Left lung (tissue), 10 donors: ENCODE data around the gene CHMP1A. TPM values are rescaled to one million over a fixed set of nuclear protein-coding genes. Genes with fewer than 3 reads are reported as not detected.

Experiments
- ATAC-seq: fragments of 200-7000 bp; cut with Tn5 transposase; one replicate; pipeline ENCODE4 v1.9.1; 2020; ENCODE audit warnings: moderate library complexity
- DNase-seq, 4 donors: peaks; one replicate each; pipeline ENCODE4 v3.0.0-alpha.2; 2013 to 2020
- H3K27ac ChIP-seq, 2 donors: fragments of 200-600 bp; sonication (generic) in 1 of 2; one replicate each; pipeline versions ENCODE4 v1.5.0 to v1.8.0; 2020 to 2021
- H3K27me3 ChIP-seq, 2 donors: fragments of 200-600 bp; sonication (generic) in 1 of 2; one replicate each; pipeline versions ENCODE4 v1.5.0 to v1.8.0; 2020 to 2021
- H3K36me3 ChIP-seq, 2 donors: fragments of 200-600 bp; sonication (generic) in 1 of 2; one replicate each; pipeline versions ENCODE4 v1.5.0 to v1.8.0; 2020 to 2021
- H3K4me1 ChIP-seq, 2 donors: fragments of 200-600 bp; one replicate each; pipeline ENCODE4 v1.8.0; 2021
- H3K4me3 ChIP-seq, 2 donors: fragments of 200-600 bp; sonication (generic) in 1 of 2; one replicate each; pipeline versions ENCODE4 v1.5.0 to v1.8.0; 2020 to 2021; ENCODE audit warnings: mild to moderate bottlenecking in 1 of 2
- H3K9me3 ChIP-seq, 2 donors: fragments of 200-600 bp; sonication (generic) in 1 of 2; one replicate each; pipeline versions ENCODE4 v1.5.0 to v1.8.0; 2020 to 2021
- CTCF ChIP-seq, 2 donors: fragments of 200-600 bp; sonication (generic) in 1 of 2; IDR thresholded peaks; one replicate each; pipeline versions ENCODE4 v1.5.0 to v1.8.0; 2021; ENCODE audit warnings: antibody characterized with exemption in 2 of 2
- intact Hi-C, 2 donors: fragments of 100-400 bp; cut with DNase I; formaldehyde crosslinking; loops; one replicate each; pipeline versions ENCODE4 v1.11.2 to v1.14.2; 2022
- polyA plus RNA-seq, 6 donors: library from polyadenylated mRNA; unstranded; fragments of 120-200 nt; gene quantifications; one replicate each; pipeline ENCODE4 v1.2.1, GENCODE V29; 2013; ENCODE audit not compliant: insufficient read length in 6 of 6
- total RNA-seq, 2 donors: library from RNA; stranded (reverse); fragmentation: NEBNext Ultra II Directional; extraction: Animal tissue kit (Norgen Biotek cat#: 25700); gene quantifications; one replicate each; pipeline ENCODE4 v1.2.1, GENCODE V29; 2021
- donor health status: DM: no; HTN: yes; CAD: no.
- donor health status: DM: no; HTN: no; CAD: no.

Gene CHMP1A
- total and polyA plus RNA-seq, 8 donors: 60.8 to 91.5 (median 72.5) TPM

GRCh38 chr16:89646906-89647305 lies 10.6 kb downstream of the CHMP1A start:
- H3K4me3 ChIP-seq: no peak overlapping the region
- no peak for ATAC-seq
- no peaks in the 10 kb centered on the region for H3K27me3 ChIP-seq
- H3K36me3 ChIP-seq: peaks cover 0 to 74% of the 10 kb centered on the region in 2 donors
- H3K27ac ChIP-seq: no peak overlapping the region
- no peak for TF ChIP-seq CTCF (IDR thresholded peaks at IDR 0.05)
- H3K9me3 ChIP-seq: no peaks in the 10 kb centered on the region
- DNase-seq: no peak
- intact Hi-C loops: no loop called here
- H3K4me1 ChIP-seq: no peaks in the 10 kb centered on the region

- intact Hi-C loops: no loop called here
- Histone ChIP-seq H3K4me1 (peaks cover 0 to 5% of the 10 kb centered on the region in 2 donors), H3K9me3 (no peaks in the 10 kb centered on the region), H3K4me3 (no peak overlapping the region), H3K27ac (no peak overlapping the region), H3K27me3 (no peaks in the 10 kb centered on the region), H3K36me3 (peaks cover 0 to 68% of the 10 kb centered on the region in 2 donors)
- no peak for TF ChIP-seq CTCF (IDR thresholded peaks at IDR 0.05)
- ATAC-seq (no peak), DNase-seq (no peak)
Observed at GRCh38 chr16:89646270-89646669, 11.2 kb downstream of the CHMP1A start.

- intact Hi-C loops: no loop called here
- peaks cover 0 to 56% of the 10 kb centered on the region in 2 donors for H3K36me3 ChIP-seq
- no peak for TF ChIP-seq CTCF (IDR thresholded peaks at IDR 0.05)
- DNase-seq (no peak), ATAC-seq (no peak)
- no peaks in the 10 kb centered on the region for H3K9me3 ChIP-seq
- no peak overlapping the region for H3K27ac ChIP-seq
- H3K4me1 ChIP-seq: peaks cover 4 to 10% of the 10 kb centered on the region in 2 donors
- H3K4me3 ChIP-seq: no peak overlapping the region
- H3K27me3 ChIP-seq: no peaks in the 10 kb centered on the region
Observed at GRCh38 chr16:89645122-89645521, 12.4 kb downstream of the CHMP1A start.

DNA sequence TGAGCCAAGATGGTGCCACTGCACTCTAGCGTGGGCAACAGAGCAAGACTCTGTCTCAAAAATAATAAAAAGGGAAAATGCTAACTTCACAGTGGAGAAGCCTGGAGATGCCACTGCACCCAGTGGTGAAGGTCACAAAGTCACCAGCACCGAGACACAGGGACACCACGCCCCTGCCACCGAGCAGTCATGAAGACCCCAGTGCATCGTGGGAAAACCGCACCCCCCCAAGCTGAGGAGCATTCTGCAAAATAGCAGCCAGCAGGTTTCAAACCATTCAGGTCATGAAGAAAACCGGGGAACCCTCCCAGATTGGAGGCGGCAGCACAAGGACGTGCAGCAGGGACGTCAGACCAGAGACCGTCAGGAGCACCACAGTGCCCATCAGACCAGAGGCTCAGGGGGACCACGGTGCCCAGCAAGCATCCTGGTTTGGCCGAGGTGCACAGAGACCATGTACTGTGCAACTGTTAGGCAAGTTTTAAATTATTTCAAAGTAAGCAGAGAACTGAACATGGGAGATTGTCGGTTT lies 13.7 kb downstream of the CHMP1A start:
- peaks cover 4 to 10% of the 10 kb centered on the region in 2 donors for H3K4me1 ChIP-seq
- peaks cover 0 to 43% of the 10 kb centered on the region in 2 donors for H3K36me3 ChIP-seq
- intact Hi-C loops: no loop called here

DNA sequence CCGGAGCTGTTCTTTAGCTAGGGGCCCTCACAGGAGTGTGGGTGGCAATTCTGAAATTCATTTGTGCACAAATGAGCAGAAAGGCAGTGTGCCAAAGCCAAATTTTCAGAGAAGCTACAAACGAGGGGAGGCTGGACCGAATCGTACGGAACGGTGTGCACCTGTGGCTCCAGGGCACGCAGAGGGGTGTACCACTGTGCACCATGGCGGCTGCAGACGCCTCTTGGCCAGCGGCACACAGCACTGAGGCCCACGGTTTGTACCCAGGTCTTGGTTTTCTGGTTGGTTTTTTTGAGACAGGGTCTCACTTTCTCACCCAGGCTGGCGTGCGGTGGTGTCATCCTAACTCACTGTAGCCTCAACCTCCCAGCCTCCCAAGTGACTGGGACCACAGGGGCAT lies 14.9 kb downstream of the CHMP1A start:
- Histone ChIP-seq H3K27me3 (no peaks in the 10 kb centered on the region), H3K36me3 (peaks cover 0 to 36% of the 10 kb centered on the region in 2 donors), H3K27ac (no peak overlapping the region), H3K4me3 (no peak overlapping the region), H3K9me3 (no peaks in the 10 kb centered on the region), H3K4me1 (peaks cover 4 to 10% of the 10 kb centered on the region in 2 donors)
- TF ChIP-seq CTCF (IDR thresholded peaks at IDR 0.05): no peak
- DNase-seq: no peak
- intact Hi-C loops: no loop called here
- no peak for ATAC-seq

More for the DNA sequence above, 13.7 kb downstream of the CHMP1A start:
- TF ChIP-seq CTCF (IDR thresholded peaks at IDR 0.05): no peak
- H3K9me3 ChIP-seq: no peaks in the 10 kb centered on the region
- H3K27me3 ChIP-seq: no peaks in the 10 kb centered on the region
- DNase-seq (no peak), ATAC-seq (no peak)
- H3K27ac ChIP-seq: no peak overlapping the region
- H3K4me3 ChIP-seq: no peak overlapping the region
